ENCODE data around the gene AGTRAP. TPM values are rescaled to one million over a fixed set of nuclear protein-coding genes. Genes with fewer than 3 reads are reported as not detected.

AGTRAP gene
- total and polyA plus RNA-seq, 9 donors = 5.9 to 53.2 (median 31.1) TPM

DNA sequence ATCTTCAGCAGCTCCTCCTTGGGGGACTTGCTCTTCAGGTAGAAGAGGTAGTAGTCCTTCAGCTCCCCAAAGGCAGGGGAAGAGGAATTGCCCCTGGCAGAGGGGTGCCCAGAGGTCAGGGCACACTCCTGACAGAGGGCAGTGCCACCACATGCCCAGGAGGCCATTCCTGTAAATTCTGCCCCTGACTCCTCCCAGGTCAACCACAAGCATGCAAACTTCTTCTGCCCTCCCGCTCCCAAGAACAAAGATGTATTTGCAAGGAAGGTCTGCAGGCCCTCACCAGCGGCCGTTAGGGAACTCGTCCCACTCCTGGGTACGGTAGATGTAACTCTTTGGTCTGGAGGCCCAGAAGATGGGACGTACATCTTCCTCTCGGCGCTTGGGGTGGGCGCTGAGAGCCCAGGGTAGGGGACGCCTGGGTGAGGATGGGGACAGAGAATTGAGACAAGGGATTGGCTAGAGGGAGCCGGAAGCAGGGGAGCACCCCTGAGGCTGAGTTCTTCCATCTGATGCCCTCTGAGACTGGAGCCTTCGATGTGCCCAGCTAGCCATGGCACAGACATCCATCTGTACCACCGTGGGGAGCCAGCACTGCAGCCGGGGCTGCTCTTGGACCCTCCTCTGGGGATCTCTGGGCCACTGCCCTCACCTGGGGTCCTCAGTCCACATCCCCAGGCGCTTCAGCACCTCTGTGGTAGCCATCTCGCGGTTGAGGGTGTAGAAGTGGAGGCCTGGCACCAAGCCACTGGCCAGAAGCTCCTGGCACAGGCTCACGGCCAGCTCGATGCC, 58.7 kb downstream of the AGTRAP start:
- Histone ChIP-seq H3K4me1 (ENCODE audit: insufficient read depth) (peaks cover 23% of the 10 kb centered on the region), H3K36me3 (no peaks in the 10 kb centered on the region)
- 86 to 92% (median 90%) methylated on average over 19 of the region's 19 CpGs for whole genome bisulfite sequencing, 3 donors

DNA sequence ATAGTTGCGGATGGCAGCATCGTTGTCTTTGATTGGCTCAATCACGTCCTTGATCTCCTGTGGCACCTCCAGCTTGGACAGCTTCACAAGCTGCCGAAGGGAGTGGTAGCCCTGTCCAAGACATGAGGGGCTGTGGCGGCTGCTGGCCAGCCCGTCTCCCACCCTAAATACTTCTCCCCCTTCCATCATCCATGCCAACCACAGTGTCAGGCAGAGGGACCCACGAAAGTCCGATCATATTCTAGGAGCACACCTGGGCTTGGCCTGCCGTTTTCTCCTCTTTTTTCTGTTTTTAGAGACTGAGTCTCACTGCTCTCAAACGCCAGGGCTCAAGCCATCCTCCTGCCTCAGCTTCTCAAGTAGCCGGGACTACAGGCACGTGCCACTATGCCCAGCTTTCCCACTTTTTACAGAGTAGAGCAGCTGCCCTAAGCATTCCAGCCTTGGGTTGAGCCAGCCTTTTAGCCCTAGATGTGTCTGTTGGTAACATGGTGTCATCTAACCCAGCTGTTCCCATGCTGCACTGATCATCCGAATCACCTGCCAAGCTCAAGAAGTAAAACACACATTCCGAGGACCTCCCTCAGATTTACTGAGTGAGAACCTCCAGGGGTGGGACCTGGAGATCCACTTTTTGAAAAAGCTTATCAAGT, 59.4 kb downstream of the AGTRAP start:
- Histone ChIP-seq H3K4me1 (ENCODE audit: insufficient read depth) (peaks cover 17% of the 10 kb centered on the region), H3K36me3 (no peaks in the 10 kb centered on the region), H3K27me3 (no peaks in the 10 kb centered on the region), H3K27ac (peak overlapping the region; percentile 59 to 89), H3K9me3 (no peaks in the 10 kb centered on the region), H3K4me3 (no peak overlapping the region)
- WGBS, 3 donors = 82 to 86% (median 85%) methylated on average over 14 of the region's 14 CpGs
- DNase-seq = peak in 1 of 5 donors; percentile 15
- intact Hi-C loops (cut with DNase I) = loop anchor here in 1 of 4 donors (10.0 kb wide), 1 partner anchor 61 kb away; the partner anchor contains the start of gene AGTRAP
- no peak for TF ChIP-seq EP300 (IDR thresholded peaks at IDR 0.05)
- no peak for TF ChIP-seq POLR2A (IDR thresholded peaks at IDR 0.05)
- TF ChIP-seq CTCF (IDR thresholded peaks at IDR 0.05) = no peak

More for the DNA sequence above, 58.7 kb downstream of the AGTRAP start:
- intact Hi-C loops (cut with DNase I) = loop anchor here in 1 of 4 donors (10.0 kb wide), 1 partner anchor 60 kb away; the partner anchor contains the start of gene AGTRAP
- H3K4me3 ChIP-seq = no peak overlapping the region
- DNase-seq = peak in 2 of 5 donors; percentile 33 to 51
- TF ChIP-seq POLR2A (IDR thresholded peaks at IDR 0.05) (no peak), CTCF (IDR thresholded peaks at IDR 0.05) (no peak), EP300 (IDR thresholded peaks at IDR 0.05) (no peak)
- H3K27me3 ChIP-seq = no peaks in the 10 kb centered on the region
- peak overlapping the region; percentile 58 to 59 for H3K27ac ChIP-seq
- no peaks in the 10 kb centered on the region for H3K9me3 ChIP-seq

DNA sequence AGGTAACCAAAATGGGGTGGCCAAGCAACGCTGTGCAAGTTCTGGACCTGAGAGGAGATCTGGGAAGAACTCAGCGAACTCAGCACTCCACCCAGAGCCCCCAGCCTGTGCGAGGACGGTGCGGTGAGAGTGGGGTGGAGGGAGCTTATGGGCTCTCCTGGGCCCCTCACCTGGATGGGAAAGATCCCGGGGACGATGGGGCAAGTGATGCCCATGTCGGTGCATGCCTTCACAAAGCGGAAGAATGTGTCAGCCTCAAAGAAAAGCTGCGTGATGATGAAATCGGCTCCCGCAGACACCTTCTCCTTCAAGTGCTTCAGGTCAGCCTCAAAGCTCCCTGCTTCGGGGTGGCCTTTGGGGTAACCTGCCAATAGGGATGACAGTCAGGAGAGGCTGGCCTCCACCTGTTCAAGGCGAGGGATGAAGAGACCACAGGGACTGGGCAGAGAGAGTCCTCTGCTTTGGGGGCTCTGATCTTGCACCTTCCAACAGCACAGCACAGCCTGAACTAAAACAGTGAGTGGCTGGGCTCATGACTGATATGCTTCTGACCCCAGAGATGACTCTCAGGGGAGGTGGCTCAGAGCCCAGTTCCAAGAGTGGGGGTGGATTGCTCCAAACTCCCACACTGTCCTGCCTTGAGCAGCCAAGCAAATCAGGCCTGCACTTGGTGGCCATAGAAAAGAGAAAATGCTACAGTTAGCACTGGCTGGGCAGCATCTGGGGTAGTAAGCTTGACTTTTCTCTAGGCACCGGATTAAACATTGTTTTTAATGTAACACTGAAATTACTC, 60.3 kb downstream of the AGTRAP start:
- TF ChIP-seq EP300 (IDR thresholded peaks at IDR 0.05) (no peak), CTCF (IDR thresholded peaks at IDR 0.05) (no peak), POLR2A (IDR thresholded peaks at IDR 0.05) (no peak)
- no peaks in the 10 kb centered on the region for H3K36me3 ChIP-seq
- peak; percentile 72 to 81 (median 80) for DNase-seq
- H3K27me3 ChIP-seq = no peaks in the 10 kb centered on the region
- peaks cover 15% of the 10 kb centered on the region for H3K4me1 ChIP-seq (ENCODE audit: insufficient read depth)
- H3K27ac ChIP-seq = peak overlapping the region; percentile 34 to 89
- 79 to 87% (median 80%) methylated on average over 15 of the region's 15 CpGs for WGBS, 3 donors
- H3K9me3 ChIP-seq = no peaks in the 10 kb centered on the region
- intact Hi-C loops (cut with DNase I) = loop anchor here in 1 of 4 donors (10.0 kb wide), 1 partner anchor 61 kb away; the partner anchor contains the start of gene AGTRAP
- H3K4me3 ChIP-seq = no peak overlapping the region

Measured in ovary (tissue), 9 donors.